C4-2B (cell line): ENCODE data around the gene NFATC3.

Source experiments
- H3K27ac ChIP-seq: fragments of 450-650 bp; 2 replicates; pipeline ENCODE4 v1.5.1; 2017
- ZFX ChIP-seq: fragments of 450-650 bp; IDR thresholded peaks from 2 replicates; pipeline ENCODE4 v1.6.1; 2017
- TF ChIP-seq, protein P1 (sequence below): fragments of 450-650 bp; conservative IDR thresholded peaks from 2 replicates; pipeline ENCODE4 v1.5.1; 2017; ENCODE audit warnings: mild to moderate bottlenecking

The NFATC3 gene

DNA sequence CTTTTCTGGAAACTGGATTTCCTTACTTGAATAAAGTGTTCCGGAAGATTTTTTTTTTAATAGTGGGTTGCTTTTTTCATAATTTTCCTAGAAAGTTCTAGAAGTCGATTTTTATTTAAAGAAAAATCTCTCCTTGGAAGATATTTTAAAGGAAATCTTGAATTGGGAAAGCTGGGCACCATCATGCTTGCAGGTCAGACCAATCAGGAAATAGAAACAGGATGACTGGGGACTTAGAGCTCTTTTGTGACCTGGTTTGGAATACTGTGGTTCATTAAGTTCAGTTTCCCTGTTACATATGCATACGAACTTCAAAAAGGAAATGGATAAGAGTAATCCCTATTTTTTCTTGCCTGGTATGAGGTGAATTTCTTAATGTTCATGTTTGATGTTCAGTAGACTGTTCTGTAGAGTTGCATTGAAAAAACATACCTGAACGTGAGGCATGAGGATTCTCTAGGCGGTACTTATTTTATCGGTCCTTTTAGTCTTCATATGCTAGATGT, 1.2 kb downstream of the NFATC3 start:
- no peak for TF ChIP-seq ZFX
- TF ChIP-seq, protein P1, sequence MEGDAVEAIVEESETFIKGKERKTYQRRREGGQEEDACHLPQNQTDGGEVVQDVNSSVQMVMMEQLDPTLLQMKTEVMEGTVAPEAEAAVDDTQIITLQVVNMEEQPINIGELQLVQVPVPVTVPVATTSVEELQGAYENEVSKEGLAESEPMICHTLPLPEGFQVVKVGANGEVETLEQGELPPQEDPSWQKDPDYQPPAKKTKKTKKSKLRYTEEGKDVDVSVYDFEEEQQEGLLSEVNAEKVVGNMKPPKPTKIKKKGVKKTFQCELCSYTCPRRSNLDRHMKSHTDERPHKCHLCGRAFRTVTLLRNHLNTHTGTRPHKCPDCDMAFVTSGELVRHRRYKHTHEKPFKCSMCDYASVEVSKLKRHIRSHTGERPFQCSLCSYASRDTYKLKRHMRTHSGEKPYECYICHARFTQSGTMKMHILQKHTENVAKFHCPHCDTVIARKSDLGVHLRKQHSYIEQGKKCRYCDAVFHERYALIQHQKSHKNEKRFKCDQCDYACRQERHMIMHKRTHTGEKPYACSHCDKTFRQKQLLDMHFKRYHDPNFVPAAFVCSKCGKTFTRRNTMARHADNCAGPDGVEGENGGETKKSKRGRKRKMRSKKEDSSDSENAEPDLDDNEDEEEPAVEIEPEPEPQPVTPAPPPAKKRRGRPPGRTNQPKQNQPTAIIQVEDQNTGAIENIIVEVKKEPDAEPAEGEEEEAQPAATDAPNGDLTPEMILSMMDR = no peak
- no peak overlapping the region; the same call in 1 of the 2 replicates for H3K27ac ChIP-seq

DNA sequence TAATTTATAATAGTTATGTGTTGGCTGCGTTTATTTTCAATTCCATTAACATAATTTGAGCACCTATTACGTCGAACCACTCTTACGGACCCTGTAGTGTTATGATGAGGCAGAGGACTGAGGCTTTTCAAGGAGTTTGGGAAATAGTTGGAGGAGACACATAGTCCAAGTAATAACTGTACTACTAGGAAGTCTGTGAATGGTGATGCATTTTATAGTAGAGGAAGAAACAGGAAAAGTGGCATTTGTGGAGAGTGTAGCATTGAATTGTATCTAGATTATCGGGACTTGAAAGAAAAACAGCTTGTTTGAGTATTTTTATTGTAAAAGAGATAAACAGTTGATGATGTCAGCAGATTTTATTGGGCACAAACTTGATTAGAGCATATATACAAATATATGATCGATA, 1.7 kb downstream of the NFATC3 start:
- no peak overlapping the region for H3K27ac ChIP-seq
- no peak for TF ChIP-seq ZFX
- TF ChIP-seq, protein P1 = no peak

DNA sequence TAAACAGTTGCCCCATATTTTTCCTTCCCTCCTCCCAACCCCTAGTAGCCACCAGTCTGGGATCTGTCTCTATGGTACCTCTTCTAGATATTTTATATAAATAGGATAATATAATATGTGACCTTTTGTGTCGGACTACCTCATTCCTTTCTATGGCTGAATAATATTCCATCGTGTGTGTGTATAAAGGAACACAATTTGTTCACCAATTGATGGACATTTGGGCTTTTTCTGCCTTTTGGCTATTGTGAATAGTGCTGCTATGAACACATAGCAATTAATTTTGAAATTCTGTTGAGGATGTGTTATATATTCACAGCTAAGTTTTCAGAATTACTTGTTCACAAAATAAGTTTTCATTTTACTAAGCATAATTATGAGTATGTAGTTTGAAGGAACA, 2.5 kb downstream of the NFATC3 start:
- no peak overlapping the region for H3K27ac ChIP-seq
- no peak for TF ChIP-seq ZFX
- TF ChIP-seq, protein P1 = no peak

DNA sequence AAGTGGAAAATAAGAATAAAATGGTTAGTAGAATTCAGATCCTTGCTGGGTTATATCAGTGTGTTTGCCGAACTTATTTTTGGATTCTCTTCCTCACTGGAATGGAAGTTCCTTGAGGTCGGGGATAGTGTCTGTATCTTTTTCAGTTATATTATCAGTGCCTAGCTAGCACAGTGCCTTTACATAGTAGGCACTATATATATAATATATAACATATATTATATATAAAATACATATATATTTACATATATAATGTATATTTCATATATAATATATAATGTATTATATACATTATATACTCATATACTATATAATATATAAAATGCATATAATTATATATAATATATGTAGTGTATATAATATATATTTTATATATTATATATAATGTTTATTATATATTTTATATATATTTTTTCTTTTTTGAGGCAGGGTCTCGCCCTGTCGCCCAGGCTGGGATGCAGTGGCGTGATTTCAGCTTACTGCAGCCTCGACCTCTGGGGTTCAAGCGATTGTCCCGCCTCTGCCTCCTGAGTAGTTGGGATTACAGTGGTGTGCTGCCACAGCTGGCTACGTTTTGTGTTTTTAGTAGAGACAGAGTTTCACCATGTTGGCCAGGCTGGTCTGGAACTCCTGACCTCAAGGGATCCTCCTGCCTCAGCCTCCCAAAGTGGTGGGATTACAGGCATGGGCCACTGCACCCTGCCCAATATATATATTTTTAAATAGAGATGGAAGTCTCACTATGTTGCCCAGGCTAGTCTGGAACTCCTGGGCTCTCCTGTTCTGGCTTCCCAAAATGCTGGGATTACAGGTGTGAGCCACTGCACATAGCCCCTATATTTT, 3.2 kb downstream of the NFATC3 start:
- H3K27ac ChIP-seq = no peak overlapping the region
- TF ChIP-seq, protein P1 = no peak
- no peak for TF ChIP-seq ZFX

DNA sequence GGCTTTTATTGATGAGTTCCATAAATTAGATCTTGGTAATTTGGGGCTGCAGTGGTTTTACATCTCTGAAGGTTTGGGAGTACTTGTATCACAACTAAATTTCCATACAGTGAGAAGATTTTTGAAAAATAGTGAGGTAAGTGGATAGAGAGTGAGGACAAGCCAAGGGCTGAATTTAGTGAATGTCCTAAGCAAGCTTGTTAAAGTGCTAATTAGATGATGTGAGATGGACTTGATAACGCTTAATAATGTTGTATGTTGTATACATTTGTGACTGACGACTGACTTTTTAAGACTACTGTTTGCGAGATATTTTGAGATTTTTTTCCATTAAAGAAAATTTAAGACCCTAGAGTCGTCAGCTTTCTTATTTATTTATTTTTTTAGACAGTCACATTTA, 3.9 kb downstream of the NFATC3 start:
- H3K27ac ChIP-seq = no peak overlapping the region
- TF ChIP-seq, protein P1 = no peak
- no peak for TF ChIP-seq ZFX

DNA sequence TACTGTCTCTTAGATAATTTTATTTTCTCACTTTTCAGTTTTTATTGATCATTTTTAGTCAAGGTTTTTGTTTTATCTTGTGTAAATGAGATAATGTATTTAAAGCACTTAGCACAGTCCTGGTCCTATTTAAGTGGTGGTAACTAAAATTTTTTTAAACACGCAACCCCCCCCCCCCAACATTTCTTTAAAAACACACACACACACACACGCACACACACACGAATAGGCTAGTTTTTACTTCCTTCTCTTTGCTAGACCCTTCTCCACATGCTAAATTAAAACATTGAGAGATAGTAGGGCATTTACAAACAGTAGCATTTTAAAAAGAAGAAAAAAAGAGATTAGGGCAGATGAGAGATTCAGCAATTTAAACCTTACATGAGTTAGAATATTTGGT, 5.0 kb downstream of the NFATC3 start:
- no peak overlapping the region for H3K27ac ChIP-seq
- TF ChIP-seq, protein P1 = no peak
- TF ChIP-seq ZFX = no peak

DNA sequence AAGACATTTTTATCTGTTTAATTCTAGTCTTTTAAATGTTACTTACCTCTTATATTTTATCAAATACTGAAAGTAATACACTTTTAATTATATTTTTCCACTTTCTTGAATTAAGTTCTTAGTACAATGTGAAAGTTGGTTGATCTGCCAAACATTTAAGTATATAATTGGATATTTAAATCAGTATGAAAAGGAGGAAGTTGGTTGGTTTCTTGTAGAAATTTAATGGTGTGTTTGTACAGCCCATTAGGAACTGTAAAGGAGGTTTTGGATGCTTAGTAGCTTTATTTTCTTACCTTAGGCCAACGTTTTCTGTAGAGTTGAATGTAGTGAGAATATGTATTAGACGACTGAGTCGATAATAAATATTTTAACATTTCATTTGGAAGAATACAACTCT, 5.4 kb downstream of the NFATC3 start:
- H3K27ac ChIP-seq = no peak overlapping the region
- TF ChIP-seq ZFX = no peak
- TF ChIP-seq, protein P1 = no peak
